Upper lobe of left lung (tissue), 6 donors: Measurements from ENCODE around the gene NCAPG2. TPM values are rescaled to one million over a fixed set of nuclear protein-coding genes. Genes with fewer than 3 reads are reported as not detected.

Experiments
- ATAC-seq, 2 donors: fragments of 200-7000 bp; cut with Tn5 transposase; one replicate each; pipeline ENCODE4 v1.9.1; 2022; ENCODE audit warnings: mild to moderate bottlenecking in 2 of 2, moderate library complexity in 2 of 2; ENCODE audit not compliant: low FRiP score in 2 of 2
- DNase-seq, 2 donors: peaks; one replicate each; pipeline ENCODE4 v3.0.0-alpha.2; 2019 to 2020
- H3K27ac ChIP-seq, 4 donors: fragments of 200-600 bp; sonication (generic); one replicate each; pipeline ENCODE4 v1.5.1; 2016 to 2019
- H3K27me3 ChIP-seq, 4 donors: fragments of 200-600 bp; sonication (generic); one replicate each; pipeline ENCODE4 v1.5.1; 2017 to 2019
- H3K36me3 ChIP-seq, 4 donors: fragments of 200-600 bp; sonication (generic); one replicate each; pipeline ENCODE4 v1.5.1; 2016 to 2019
- H3K4me1 ChIP-seq, 4 donors: fragments of 200-600 bp; sonication (generic); one replicate each; pipeline ENCODE4 v1.5.1; 2018 to 2019
- H3K4me3 ChIP-seq, 4 donors: fragments of 200-600 bp; sonication (generic); one replicate each; pipeline ENCODE4 v1.5.1; 2017 to 2019; ENCODE audit warnings: mild to moderate bottlenecking in 2 of 4, moderate library complexity in 1 of 4
- H3K9me3 ChIP-seq, 4 donors: fragments of 200-600 bp; sonication (generic); one replicate each; pipeline ENCODE4 v1.5.1; 2018 to 2019
- EP300 ChIP-seq, 4 donors: sonication (generic); formaldehyde crosslinking; IDR thresholded peaks; one replicate each; pipeline ENCODE4 v1.5.1; 2017; ENCODE audit warnings: antibody characterized with exemption in 4 of 4, control low read depth in 2 of 4
- POLR2A ChIP-seq, 4 donors: fragments of 450-650 bp; IDR thresholded peaks; one replicate each; pipeline ENCODE4 v1.5.1; 2016 to 2017; ENCODE audit warnings: antibody characterized with exemption in 4 of 4, mild to moderate bottlenecking in 2 of 4
- POLR2AphosphoS5 ChIP-seq, 2 donors: sonication (generic); formaldehyde crosslinking; IDR thresholded peaks; one replicate each; pipeline ENCODE4 v1.5.1; 2017; ENCODE audit warnings: antibody characterized with exemption in 2 of 2
- WGBS, 2 donors: methylation state at CpG; one replicate each; pipeline ENCODE4 v1.1.5; 2017 to 2018; 5-methylcytosine and 5-hydroxymethylcytosine counted together
- total RNA-seq, 6 donors: library from RNA; depleted of rRNA in 4 of 6; stranded (reverse); fragments of >200 nt in 4 of 6; gene quantifications; one replicate each; pipeline versions ENCODE4 v1.1.0 to v1.2.1, GENCODE V29; 2016 to 2021
- TF ChIP-seq, protein P1 (sequence below), 6 experiments: fragments of 450-650 bp in 4 of 6; fragments of 200-600 bp in 2 of 6; sonication (generic) in 2 of 6; IDR thresholded peaks; one replicate each; pipeline ENCODE4 v1.5.1; 2016 to 2019; ENCODE audit warnings: antibody characterized with exemption in 6 of 6
- donor health status: DM: no; HTN: no; CAD: no; lungs with moderate emphysema.
- donor health status: DM: no; HTN: yes; CAD: no; lungs with severe emphysema.

The NCAPG2 gene
- total RNA-seq, 6 donors from 2014 or later: 4.6 to 11.0 (median 7.8) TPM

DNA sequence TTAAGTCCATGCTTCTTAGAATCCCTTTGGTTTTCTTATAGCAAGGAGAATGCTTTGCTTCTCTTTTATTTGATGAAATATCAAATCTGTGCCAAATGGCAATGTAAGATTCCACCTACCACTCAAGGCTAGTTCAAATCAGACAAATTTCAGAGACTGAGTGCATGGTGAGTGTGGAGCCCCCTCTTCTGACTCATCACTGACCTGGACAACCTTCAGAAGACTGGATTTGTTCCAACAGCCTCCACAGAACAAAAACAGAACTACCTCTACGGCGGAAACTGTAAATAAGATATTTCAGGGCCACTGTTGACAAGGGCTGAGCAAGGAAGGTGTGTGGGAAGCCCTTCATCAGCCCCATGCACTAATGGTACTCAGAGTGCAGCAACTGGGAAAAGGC is 21.1 kb downstream of the NCAPG2 start:
- DNase-seq (no peak), ATAC-seq (no peak)
- Histone ChIP-seq H3K9me3 (no peaks in the 10 kb centered on the region), H3K27me3 (no peaks in the 10 kb centered on the region), H3K36me3 (peaks cover 0 to 42% (median 13%) of the 10 kb centered on the region in 4 donors), H3K4me3 (no peak overlapping the region), H3K4me1 (no peaks in the 10 kb centered on the region), H3K27ac (no peak overlapping the region)
- no peak for TF ChIP-seq POLR2A (IDR thresholded peaks at IDR 0.05)
- TF ChIP-seq POLR2AphosphoS5 (IDR thresholded peaks at IDR 0.05): no peak
- TF ChIP-seq, protein P1, sequence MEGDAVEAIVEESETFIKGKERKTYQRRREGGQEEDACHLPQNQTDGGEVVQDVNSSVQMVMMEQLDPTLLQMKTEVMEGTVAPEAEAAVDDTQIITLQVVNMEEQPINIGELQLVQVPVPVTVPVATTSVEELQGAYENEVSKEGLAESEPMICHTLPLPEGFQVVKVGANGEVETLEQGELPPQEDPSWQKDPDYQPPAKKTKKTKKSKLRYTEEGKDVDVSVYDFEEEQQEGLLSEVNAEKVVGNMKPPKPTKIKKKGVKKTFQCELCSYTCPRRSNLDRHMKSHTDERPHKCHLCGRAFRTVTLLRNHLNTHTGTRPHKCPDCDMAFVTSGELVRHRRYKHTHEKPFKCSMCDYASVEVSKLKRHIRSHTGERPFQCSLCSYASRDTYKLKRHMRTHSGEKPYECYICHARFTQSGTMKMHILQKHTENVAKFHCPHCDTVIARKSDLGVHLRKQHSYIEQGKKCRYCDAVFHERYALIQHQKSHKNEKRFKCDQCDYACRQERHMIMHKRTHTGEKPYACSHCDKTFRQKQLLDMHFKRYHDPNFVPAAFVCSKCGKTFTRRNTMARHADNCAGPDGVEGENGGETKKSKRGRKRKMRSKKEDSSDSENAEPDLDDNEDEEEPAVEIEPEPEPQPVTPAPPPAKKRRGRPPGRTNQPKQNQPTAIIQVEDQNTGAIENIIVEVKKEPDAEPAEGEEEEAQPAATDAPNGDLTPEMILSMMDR (IDR thresholded peaks at IDR 0.05): no peak
- no peak for TF ChIP-seq EP300 (IDR thresholded peaks at IDR 0.05)
- 95 to 96% methylated on average over 2 of the region's 2 CpGs for WGBS, 2 donors

DNA sequence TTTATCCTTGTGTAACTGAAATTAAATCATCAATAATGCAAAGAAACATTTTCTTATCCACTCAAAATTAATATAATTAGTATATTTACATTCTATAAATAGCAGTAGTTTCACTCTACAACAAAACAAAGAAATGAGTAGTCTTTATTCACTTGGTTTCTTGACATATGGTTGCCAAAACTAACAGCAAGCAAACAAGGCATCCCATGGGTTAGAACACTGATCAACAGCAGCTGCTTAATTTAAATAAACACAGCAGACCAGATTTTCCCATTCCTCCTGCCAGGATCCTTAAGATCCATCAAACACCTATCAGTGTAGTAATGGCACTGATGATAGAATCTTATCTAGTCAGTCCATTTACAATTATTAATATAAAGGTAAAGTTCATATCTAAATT is 22.1 kb downstream of the NCAPG2 start:
- no peak overlapping the region for H3K27ac ChIP-seq
- no peaks in the 10 kb centered on the region for H3K27me3 ChIP-seq
- TF ChIP-seq POLR2AphosphoS5 (IDR thresholded peaks at IDR 0.05) (no peak), EP300 (IDR thresholded peaks at IDR 0.05) (no peak), POLR2A (IDR thresholded peaks at IDR 0.05) (no peak)
- TF ChIP-seq, protein P1 (IDR thresholded peaks at IDR 0.05): no peak
- no peak for DNase-seq
- H3K36me3 ChIP-seq: peaks cover 0 to 33% (median 12%) of the 10 kb centered on the region in 4 donors
- H3K4me3 ChIP-seq: no peak overlapping the region
- no peaks in the 10 kb centered on the region for H3K4me1 ChIP-seq
- no peak for ATAC-seq
- H3K9me3 ChIP-seq: no peaks in the 10 kb centered on the region

DNA sequence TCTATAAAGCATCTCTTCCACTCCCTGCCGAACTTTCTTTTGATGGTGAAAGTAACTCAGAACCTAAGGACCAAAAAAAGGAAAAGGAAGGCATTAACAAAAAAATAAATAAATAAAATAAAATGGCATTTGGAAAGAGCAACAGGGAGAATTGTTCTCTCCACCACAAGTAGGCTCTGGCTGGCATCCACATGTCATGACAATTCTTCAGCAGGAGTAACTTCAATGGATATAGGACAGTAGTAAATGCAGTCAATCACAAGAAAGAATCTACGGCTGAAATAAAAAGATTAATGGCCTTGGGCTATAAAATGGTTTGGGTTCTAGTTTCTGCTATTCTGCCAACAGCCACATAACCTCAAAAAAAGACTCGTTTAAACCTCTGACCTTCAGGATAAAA is 23.9 kb downstream of the NCAPG2 start:
- Histone ChIP-seq H3K4me1 (no peaks in the 10 kb centered on the region), H3K27me3 (no peaks in the 10 kb centered on the region), H3K4me3 (no peak overlapping the region), H3K9me3 (no peaks in the 10 kb centered on the region), H3K27ac (no peak overlapping the region), H3K36me3 (peaks cover 0 to 18% (median 7%) of the 10 kb centered on the region in 4 donors)
- 60 to 76% methylated on average over 3 of the region's 3 CpGs for WGBS, 2 donors
- TF ChIP-seq POLR2AphosphoS5 (IDR thresholded peaks at IDR 0.05) (no peak), EP300 (IDR thresholded peaks at IDR 0.05) (no peak), POLR2A (IDR thresholded peaks at IDR 0.05) (no peak)
- TF ChIP-seq, protein P1 (IDR thresholded peaks at IDR 0.05): no peak
- DNase-seq: no peak
- no peak for ATAC-seq

DNA sequence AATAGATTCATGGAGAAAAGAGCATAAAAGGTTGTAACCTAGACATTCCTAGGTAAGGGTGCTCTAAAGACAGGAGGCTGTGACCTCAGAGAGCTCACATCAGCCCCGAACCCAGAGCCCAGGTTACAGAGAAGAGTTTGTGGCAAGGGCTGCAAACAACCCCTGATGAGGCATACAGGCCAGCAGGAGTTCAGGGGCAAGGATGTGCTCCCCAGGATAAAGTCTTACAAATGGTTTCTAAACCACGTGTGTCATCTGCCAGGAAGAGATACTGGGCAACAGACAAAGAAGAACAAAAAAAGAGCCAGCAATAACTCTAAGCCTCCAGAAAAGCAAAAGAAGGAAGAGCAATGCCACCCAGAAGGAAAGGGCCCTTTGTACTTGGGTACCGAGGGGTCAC is 27.7 kb downstream of the NCAPG2 start:
- H3K9me3 ChIP-seq: no peaks in the 10 kb centered on the region
- peaks cover 0 to 22% (median 4%) of the 10 kb centered on the region in 4 donors for H3K36me3 ChIP-seq
- DNase-seq (no peak), ATAC-seq (no peak)
- no peak overlapping the region for H3K27ac ChIP-seq
- 88 to 90% methylated on average over 3 of the region's 3 CpGs for WGBS, 2 donors
- no peaks in the 10 kb centered on the region for H3K27me3 ChIP-seq
- TF ChIP-seq, protein P1 (IDR thresholded peaks at IDR 0.05): no peak
- no peak for TF ChIP-seq EP300 (IDR thresholded peaks at IDR 0.05)
- no peak for TF ChIP-seq POLR2A (IDR thresholded peaks at IDR 0.05)
- TF ChIP-seq POLR2AphosphoS5 (IDR thresholded peaks at IDR 0.05): no peak
- no peaks in the 10 kb centered on the region for H3K4me1 ChIP-seq
- H3K4me3 ChIP-seq: no peak overlapping the region

DNA sequence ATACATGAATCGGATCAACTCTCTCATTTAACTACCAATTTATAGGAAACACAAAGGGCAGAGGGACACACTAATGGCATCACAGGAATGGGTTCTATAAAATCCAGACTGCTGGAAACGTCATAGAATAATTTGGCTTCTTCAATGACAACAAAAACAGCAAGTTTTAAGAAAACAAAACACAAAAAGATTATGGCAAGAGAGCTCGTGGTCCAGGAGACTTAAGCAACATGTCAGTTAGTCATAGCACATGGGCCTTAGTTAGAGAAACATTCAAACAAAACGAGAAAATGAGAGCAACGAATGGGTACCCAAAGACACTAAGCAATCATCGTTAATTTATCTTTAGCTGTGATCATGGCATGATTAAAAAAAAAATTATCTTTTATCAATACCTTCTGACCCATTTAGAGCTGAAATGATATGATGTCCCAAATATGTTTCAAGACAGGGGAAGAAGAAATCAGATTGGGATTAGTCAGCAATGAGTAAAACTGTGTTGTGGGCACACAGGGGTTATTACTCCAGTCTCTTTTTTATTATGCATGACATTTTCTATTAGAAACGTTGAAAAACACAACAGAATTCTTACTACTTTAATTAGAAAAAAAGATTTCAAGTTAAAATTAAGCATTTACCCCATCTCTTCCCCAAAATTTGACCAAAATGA is 28.3 kb downstream of the NCAPG2 start:
- H3K36me3 ChIP-seq: peaks cover 0 to 22% (median 4%) of the 10 kb centered on the region in 4 donors
- TF ChIP-seq POLR2A (IDR thresholded peaks at IDR 0.05): no peak
- TF ChIP-seq EP300 (IDR thresholded peaks at IDR 0.05): no peak
- no peak for TF ChIP-seq POLR2AphosphoS5 (IDR thresholded peaks at IDR 0.05)
- ATAC-seq: no peak

More for the DNA sequence above, 28.3 kb downstream of the NCAPG2 start:
- H3K27me3 ChIP-seq: no peaks in the 10 kb centered on the region
- DNase-seq: no peak
- H3K4me3 ChIP-seq: no peak overlapping the region
- no peaks in the 10 kb centered on the region for H3K4me1 ChIP-seq
- H3K27ac ChIP-seq: no peak overlapping the region
- H3K9me3 ChIP-seq: no peaks in the 10 kb centered on the region
- WGBS, 2 donors: 91% methylated on average over 7 of the region's 7 CpGs
